Urinary bladder (tissue), 4 donors: Measurements from ENCODE around the gene DDAH2. TPM values are rescaled to one million over a fixed set of nuclear protein-coding genes. Genes with fewer than 3 reads are reported as not detected.

Experiments used
- DNase-seq: peaks from one replicate; pipeline ENCODE4 v3.0.0-alpha.2; 2015; ENCODE audit errors: extremely low spot score
- H3K27ac ChIP-seq: one replicate; pipeline ENCODE4 v1.5.1; 2013; ENCODE audit warnings: low read depth, mild to moderate bottlenecking, moderate library complexity
- H3K36me3 ChIP-seq: one replicate; pipeline ENCODE4 v1.6.1; 2013; ENCODE audit warnings: mild to moderate bottlenecking, moderate library complexity; ENCODE audit not compliant: insufficient read depth
- H3K4me1 ChIP-seq: one replicate; pipeline ENCODE4 v1.6.1; 2013; ENCODE audit warnings: mild to moderate bottlenecking, moderate library complexity; ENCODE audit not compliant: insufficient read depth
- H3K4me3 ChIP-seq: one replicate; pipeline ENCODE4 v1.5.1; 2013; ENCODE audit warnings: low read depth, low read length
- WGBS: extraction: QIAGEN DNeasy Blood & Tissue Kit; methylation state at CpG from one replicate; pipeline ENCODE4 v1.1.7; 2013; 5-methylcytosine and 5-hydroxymethylcytosine counted together
- polyA plus RNA-seq: library from polyadenylated mRNA; stranded (reverse); fragments of 200-250 nt; gene quantifications from one replicate; pipeline ENCODE4 v1.2.3, GENCODE V29; 2013
- total RNA-seq: library from RNA; depleted of rRNA; stranded (reverse); fragments of >200 nt; gene quantifications from one replicate; pipeline ENCODE4 v1.2.3, GENCODE V29; 2014
- donor health status: healthy with polysubstance abuse.
- donor health status: healthy.

DDAH2 gene, protein sequence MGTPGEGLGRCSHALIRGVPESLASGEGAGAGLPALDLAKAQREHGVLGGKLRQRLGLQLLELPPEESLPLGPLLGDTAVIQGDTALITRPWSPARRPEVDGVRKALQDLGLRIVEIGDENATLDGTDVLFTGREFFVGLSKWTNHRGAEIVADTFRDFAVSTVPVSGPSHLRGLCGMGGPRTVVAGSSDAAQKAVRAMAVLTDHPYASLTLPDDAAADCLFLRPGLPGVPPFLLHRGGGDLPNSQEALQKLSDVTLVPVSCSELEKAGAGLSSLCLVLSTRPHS
- total RNA-seq (81.6 TPM), polyA plus RNA-seq (115 TPM)

DNA sequence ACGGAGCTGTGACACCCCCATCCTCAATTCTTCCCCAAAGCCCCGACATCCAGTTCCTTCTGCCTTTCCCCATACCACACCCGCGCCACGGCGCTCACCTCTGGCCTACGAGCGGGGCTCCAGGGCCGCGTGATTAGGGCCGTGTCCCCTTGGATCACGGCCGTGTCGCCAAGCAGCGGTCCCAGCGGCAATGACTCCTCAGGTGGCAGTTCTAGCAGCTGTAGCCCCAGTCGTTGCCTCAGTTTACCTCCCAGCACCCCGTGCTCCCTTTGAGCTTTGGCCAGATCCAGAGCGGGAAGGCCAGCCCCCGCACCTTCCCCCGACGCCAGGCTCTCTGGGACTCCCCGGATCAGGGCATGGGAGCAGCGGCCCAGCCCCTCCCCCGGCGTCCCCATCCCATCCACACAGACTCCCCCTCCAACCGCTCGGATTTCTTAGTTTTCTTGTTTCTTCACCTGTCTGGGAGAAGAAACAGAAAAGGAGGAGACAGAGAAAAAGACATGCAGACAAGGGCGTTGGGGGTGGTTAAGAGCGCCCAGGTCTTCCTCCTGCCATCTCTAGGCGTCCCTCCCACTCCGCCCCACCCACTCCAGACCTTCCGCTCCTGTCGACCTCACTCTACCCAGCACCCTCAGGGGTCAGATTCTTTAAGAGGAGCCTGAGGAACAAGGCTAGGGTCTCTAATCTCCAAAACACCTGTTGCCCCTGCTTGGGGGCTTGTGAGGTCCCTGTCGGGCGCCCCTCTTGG, at the start of gene DDAH2:
Gene DDAH2, minus strand, starts transcription at position 533 of the 748 bp plus-strand sequence. Its CDS starts 138 bp downstream, at position 395.
- H3K27ac ChIP-seq = peak within 1 kb of the TSS; percentile 87
- 14% methylated on average over 36 of the region's 36 CpGs for WGBS
- H3K4me3 ChIP-seq = peak within 1 kb of the TSS; percentile 52
- H3K36me3 ChIP-seq = peaks cover 2% of the 10 kb centered on the region
- no peaks in the 10 kb centered on the region for H3K4me1 ChIP-seq
- no peak for DNase-seq

DNA sequence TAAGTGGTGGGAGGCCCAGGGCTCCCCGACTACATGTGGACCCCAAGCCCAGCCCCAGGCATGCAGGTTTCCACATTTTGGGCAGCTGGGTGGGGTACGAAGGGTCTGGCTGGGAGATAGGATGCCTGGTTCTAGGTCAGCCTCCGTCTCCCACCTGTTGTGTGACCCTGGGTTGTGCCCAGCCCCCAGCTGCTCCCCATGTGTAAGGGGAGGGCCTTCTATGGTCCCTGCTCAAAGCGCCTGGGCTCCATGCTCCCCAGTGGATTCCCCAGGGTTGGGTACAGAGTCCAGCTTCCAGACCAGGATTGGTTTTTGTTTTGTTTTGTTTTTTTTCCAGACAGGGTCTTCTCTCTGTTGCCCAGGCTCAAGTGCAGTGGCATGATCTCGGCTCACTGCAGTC, 49.1 kb upstream of the DDAH2 start:
- no peak overlapping the region for H3K27ac ChIP-seq
- WGBS = 93% methylated on average over 5 of the region's 5 CpGs
- no peak for DNase-seq
- H3K4me3 ChIP-seq = no peak overlapping the region
- H3K4me1 ChIP-seq = no peaks in the 10 kb centered on the region
- H3K36me3 ChIP-seq = no peaks in the 10 kb centered on the region

DNA sequence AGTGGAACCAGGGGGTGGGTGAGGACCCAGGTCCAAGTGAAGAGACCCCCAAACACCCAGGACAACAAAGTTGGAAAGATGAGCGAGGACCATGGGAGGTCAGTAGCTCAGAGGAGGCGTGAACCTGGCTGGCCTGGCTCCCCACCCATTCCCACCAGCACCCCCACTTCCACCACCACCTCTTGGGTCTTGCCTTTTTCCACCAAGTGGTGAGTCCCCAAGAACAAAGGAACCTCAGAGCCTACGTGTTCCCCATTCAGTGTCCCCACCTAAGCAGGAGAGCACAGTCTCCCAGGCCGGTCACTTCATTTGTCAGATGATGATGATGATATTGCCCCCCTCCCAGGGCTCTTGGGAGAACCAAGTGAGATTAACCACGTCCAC, 48.6 kb upstream of the DDAH2 start:
- Histone ChIP-seq H3K4me1 (no peaks in the 10 kb centered on the region), H3K27ac (no peak overlapping the region), H3K4me3 (no peak overlapping the region), H3K36me3 (no peaks in the 10 kb centered on the region)
- DNase-seq = no peak
- 94% methylated on average over 5 of the region's 5 CpGs for WGBS

DNA sequence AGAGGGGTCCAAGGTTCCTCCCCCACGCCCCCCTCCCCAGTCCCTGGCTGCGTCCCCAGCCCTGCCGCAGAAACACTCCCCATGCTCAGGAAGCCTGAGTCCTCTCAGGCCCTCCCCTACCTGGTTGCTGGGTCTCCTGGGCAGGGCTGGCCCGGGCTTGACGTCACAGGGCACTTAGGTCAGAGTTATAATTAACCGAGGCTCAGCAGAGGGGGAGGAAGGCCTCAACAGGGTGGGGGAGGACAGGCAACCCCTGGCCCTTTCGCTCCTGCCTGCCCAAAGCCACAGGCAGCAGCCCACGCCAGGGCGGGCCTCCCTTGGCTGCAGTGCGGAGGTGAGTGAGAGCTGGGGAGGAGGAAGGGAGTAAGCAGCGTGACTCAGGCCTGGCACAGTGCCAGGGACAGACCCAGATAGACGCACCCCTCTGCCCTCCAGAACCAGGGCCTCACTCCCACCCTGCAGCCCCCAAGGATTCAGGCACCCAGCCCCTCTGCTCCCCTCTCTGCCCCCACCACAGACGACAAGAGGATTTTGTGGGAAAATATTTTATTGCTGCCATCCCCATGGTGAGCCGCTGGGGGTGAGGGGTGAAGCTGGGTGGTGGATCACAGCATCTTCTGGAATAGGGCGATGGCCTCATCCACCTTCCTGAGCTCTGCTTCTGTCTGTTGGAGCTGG, 48.0 kb upstream of the DDAH2 start, which contains the start of gene VWA7:
Gene VWA7, minus strand, starts transcription at position 340 of the 678 bp plus-strand sequence. CDS start 549 bp downstream, outside the sequence.
- Histone ChIP-seq H3K36me3 (no peaks in the 10 kb centered on the region), H3K4me3 (no peak within 1 kb of the TSS), H3K4me1 (no peaks in the 10 kb centered on the region), H3K27ac (no peak within 1 kb of the TSS)
- WGBS = 15% methylated on average over 15 of the region's 15 CpGs
- DNase-seq = no peak

DNA sequence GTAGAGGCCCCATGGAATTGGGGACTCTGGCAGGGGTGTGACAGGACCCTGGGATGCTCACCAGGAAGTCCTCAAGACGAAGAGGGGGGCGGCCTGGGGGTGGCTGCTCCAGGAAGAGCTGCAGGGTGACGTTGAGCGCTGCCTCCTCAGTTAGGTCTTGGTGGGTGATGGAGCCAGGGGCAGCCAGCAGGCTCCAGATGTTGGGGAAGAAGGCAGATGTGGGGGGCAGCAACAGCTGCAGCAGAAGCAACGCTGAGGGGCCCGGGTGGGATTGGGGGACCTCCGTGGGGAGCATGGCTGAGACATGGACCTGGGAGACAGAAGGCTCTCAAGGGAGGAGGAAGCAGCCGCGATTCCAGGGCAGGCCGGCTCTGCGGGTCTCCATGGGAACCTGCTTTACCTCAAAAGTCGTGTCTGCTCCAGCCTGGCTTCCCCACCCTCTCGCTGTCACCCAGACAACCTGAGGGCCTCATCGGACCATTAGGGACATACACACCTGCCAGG, 47.4 kb upstream of the DDAH2 start:
- H3K4me1 ChIP-seq = no peaks in the 10 kb centered on the region
- whole genome bisulfite sequencing = 38% methylated on average over 14 of the region's 14 CpGs
- no peaks in the 10 kb centered on the region for H3K36me3 ChIP-seq
- no peak overlapping the region for H3K27ac ChIP-seq
- H3K4me3 ChIP-seq = no peak overlapping the region
- no peak for DNase-seq

- DNase-seq = no peak
- Histone ChIP-seq H3K27ac (no peak overlapping the region), H3K4me3 (no peak overlapping the region), H3K4me1 (no peaks in the 10 kb centered on the region), H3K36me3 (no peaks in the 10 kb centered on the region)
- 91% methylated on average over 32 of the region's 32 CpGs for WGBS
Observed at GRCh38 chr6:31775633-31776484, 46.8 kb upstream of the DDAH2 start.

DNA sequence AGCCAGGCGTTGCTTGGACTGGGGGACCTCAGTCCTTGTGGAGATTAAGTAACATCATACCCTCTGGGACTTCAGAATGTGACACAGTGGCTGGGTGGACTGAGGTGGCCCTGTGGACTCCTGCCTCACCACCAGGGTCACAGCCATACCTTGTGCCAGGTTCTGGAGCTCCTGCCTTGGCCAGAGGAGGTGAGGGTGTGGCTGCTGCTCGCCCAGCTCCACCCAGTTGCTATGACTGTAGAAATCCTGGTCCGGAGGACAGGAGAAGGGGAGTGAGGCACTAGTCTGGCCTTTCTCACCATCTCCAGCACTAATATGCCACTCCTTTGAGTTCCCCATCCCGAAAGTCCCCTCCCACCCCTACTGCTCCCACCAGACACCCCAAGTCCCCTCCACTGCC, 46.1 kb upstream of the DDAH2 start:
- Histone ChIP-seq H3K4me1 (no peaks in the 10 kb centered on the region), H3K27ac (no peak overlapping the region), H3K4me3 (no peak overlapping the region), H3K36me3 (no peaks in the 10 kb centered on the region)
- whole genome bisulfite sequencing = 86% methylated on average over 4 of the region's 4 CpGs
- DNase-seq = no peak

DNA sequence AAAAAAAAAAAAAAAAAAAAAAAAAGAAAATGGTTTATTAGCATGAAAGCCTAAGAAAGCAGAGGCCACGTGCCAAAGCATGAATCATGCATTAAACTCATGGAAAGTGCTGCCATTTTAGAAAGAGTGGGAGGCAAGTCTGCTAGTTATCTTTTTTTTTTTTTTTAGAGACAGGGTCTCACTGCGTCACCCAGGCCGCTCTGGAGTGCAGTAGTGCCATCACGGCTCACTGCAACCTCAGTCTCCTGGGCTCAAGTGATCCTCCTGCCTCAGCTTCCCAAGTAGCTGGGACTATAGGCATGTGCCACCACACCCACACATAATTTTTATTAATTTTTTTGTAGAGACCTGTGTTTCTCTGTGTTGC, 42.9 kb upstream of the DDAH2 start:
- WGBS = 63% methylated on average over 4 of the region's 4 CpGs
- H3K27ac ChIP-seq = no peak overlapping the region
- H3K4me3 ChIP-seq = no peak overlapping the region
- no peaks in the 10 kb centered on the region for H3K36me3 ChIP-seq
- no peak for DNase-seq
- H3K4me1 ChIP-seq = no peaks in the 10 kb centered on the region

GRCh38 chr6:31770860-31771259, 41.8 kb upstream of the DDAH2 start:
- WGBS = 88% methylated on average over 2 of the region's 2 CpGs
- no peaks in the 10 kb centered on the region for H3K36me3 ChIP-seq
- no peak for DNase-seq
- no peak overlapping the region for H3K4me3 ChIP-seq
- H3K27ac ChIP-seq = no peak overlapping the region
- H3K4me1 ChIP-seq = no peaks in the 10 kb centered on the region

DNA sequence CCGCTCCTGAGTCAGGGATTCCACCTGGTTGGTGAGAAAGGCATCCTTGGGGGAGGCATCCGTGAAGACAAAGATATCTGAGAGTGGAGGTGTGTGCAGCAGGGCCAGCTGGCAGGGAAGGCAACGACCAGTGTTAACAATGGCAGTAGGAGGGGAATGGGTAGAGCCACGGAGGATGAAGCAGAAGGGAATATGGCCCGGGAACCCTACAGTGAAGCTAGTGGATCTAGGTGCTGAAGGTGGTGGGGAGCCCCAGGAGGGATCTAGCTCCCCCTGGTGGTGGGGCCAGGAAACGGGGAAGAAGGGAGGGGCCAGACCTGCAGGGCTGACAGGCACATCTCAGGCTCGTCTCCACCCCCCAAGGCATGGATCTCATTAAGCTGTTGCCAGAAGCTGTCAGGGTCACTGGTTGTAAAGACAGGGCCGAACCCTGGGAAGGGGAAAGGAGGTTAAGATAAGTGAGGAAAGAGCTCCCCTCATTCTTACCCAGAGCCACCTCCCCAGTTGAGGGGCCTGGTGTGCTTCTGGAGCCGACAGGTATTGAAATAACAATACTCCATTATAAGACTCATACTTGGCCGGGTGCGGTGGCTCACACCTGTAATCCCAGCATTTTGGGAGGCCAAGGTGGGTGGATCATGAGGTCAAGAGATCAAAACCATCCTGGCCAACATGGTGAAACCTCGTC, 40.7 kb upstream of the DDAH2 start:
- no peak for DNase-seq
- WGBS = 57% methylated on average over 12 of the region's 12 CpGs

DNA sequence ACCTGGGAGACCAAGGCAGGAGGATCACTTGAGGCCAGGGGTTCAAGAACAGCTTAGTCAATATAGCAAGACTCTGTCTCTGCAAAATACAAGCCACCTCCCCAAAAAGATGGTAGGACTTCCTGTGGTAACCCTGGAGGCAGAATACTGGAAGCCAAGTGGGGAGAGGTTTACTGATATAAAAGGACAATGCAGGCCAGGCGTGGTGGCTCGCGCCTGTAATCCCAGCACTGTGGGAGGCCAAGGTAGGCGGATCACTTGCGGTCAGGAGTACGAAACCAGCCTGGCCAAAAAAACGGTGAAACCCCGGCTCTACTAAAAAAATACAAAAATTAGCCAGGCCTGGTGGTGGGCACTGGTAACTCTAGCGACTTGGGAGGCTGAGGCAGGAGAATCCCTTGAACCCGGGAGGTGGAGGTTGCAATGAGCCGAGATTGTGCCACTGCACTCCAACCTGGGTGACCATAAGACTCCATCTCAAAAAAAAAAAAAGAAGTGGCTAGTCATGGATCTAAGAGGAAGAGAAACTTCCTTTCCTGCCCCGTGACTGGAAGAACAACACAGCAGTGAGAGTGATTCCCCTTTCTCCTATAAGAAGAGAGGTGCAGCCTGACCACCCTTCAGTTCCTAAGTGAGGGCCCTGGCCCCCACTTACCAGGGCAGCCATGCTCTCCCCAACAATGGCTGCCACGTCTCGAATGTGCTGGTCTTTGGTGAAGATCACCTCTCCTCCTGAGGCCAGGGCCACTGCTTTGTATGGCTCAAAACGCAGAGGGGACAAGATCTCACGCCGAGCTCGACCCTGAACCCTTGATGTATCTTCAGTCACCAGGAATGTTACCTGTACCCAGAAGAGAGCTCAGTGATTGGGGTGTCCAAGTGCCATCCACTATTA, 39.5 kb upstream of the DDAH2 start:
- H3K36me3 ChIP-seq = no peaks in the 10 kb centered on the region
- WGBS = 91% methylated on average over 18 of the region's 18 CpGs
- H3K4me3 ChIP-seq = no peak overlapping the region
- DNase-seq = no peak
- no peak overlapping the region for H3K27ac ChIP-seq
- no peaks in the 10 kb centered on the region for H3K4me1 ChIP-seq

More for the DNA sequence above, 40.7 kb upstream of the DDAH2 start:
- H3K4me1 ChIP-seq = no peaks in the 10 kb centered on the region
- no peaks in the 10 kb centered on the region for H3K36me3 ChIP-seq
- H3K27ac ChIP-seq = no peak overlapping the region
- H3K4me3 ChIP-seq = no peak overlapping the region

DNA sequence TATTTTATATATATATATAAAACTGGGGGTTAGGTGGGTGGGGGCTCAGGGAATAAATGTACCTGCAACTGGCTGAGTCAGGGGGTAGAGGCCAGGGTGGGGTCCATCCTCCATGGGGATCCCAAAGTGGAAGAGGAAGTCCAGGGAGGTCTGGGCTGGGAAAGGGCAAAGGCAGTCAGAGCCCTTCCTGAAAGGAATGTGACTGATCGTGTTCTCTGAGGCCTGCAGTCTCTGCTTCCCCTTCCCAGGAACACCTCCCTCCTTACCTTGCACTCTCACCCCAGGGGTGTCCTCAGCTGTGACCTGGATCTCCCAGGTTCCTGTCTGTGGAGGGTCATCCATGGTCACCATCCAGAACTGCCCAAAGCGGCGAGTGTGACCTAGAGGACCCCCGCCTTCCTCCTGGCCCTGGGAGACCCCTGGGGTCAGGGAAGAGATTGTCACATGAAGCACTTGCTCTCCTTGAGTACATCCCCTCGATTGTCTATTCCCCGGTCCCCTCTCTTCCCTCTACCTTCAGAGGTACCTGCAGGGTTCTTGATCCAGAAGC, 38.1 kb upstream of the DDAH2 start:
- WGBS = 77% methylated on average over 6 of the region's 6 CpGs
- H3K27ac ChIP-seq = no peak overlapping the region
- no peaks in the 10 kb centered on the region for H3K4me1 ChIP-seq
- H3K4me3 ChIP-seq = no peak overlapping the region
- DNase-seq = no peak
- no peaks in the 10 kb centered on the region for H3K36me3 ChIP-seq
